GM21825 (cell line): ENCODE results near the gene TBCB.
"Not testable (repeated sequence)": the region's sequence is repeated elsewhere in the genome, so short reads cannot be mapped to it uniquely, and the experiment has no call there.

Experiments used
- ATAC-seq: cut with Tn5 transposase; IDR thresholded peaks from one replicate; pipeline ENCODE4 v1.9.1; 2021; ENCODE audit warnings: mild to moderate bottlenecking, moderate library complexity; ENCODE audit not compliant: unreplicated experiment

Gene TBCB

DNA sequence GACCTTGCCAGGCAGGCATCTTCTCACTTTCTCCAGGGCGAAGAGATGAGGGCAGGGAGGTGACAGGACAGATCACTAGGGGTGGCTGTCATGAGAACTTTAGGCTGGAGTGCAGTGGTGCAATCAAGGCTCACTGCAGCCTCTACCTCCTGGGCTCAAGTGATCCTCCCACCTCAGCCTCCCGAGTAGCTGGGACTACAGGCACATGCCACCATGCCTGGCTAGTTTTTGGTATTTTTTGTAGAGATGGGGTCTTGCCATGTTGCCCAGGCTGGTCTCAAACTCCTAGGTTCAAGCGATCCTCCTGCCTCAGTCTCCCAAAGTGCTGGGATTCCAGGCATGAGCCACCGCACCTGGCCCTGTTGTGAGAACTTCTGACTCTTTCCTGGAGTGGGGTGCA is 19.6 kb downstream of the TBCB start:
- ATAC-seq, result not testable (repeated sequence)

DNA sequence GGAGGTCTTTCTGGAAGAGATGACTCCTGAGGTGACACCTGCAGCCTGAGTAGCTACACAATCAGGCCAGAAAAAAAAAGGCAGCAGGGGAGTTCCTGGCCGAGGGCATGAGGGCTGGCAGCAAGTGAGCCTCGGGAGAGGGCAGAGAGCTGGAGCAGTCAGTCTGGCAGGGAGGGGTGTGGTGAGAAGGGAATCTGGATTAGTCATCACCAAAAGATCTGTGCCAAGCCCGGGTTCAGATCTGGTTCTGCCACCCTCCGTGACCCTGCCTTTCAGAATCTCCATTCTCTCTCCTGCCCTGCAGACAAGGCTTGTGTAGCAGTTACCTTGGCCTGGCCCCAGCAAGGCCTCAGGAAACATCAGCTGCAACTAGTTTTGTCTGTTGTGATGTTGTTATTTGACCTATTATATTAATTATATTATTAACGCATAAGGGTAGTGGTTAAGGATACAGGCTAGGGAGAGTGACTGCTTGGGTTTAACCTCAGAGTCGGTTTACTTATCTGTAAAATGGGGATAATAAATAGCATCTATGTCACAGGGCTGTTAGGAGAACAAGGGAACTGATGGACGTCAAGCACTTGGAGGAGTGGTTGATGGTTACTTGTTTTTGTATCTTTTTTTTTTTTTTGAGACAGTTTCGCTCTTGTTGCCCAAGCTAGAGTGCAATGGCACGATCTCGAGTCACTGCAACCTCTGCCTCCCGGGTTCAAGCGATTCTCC is 21.9 kb downstream of the TBCB start:
- no peak for ATAC-seq

DNA sequence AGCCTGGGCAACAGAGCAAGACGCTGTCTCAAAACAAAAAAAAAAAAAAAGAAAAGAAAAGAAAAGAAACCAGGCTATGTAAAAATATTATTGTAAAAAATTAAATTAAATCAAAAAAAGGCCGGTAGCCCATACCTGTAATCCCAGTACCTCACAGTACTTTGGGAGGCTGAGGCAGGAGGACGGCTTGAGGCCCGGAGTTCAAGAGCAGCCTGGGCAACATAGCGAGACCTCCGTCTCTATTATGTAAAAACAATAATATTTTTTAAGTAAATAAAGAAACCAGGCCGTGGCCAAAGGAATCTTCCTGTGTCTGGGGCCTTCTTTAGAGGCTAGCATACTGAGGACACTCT is 23.8 kb downstream of the TBCB start:
- no peak for ATAC-seq

DNA sequence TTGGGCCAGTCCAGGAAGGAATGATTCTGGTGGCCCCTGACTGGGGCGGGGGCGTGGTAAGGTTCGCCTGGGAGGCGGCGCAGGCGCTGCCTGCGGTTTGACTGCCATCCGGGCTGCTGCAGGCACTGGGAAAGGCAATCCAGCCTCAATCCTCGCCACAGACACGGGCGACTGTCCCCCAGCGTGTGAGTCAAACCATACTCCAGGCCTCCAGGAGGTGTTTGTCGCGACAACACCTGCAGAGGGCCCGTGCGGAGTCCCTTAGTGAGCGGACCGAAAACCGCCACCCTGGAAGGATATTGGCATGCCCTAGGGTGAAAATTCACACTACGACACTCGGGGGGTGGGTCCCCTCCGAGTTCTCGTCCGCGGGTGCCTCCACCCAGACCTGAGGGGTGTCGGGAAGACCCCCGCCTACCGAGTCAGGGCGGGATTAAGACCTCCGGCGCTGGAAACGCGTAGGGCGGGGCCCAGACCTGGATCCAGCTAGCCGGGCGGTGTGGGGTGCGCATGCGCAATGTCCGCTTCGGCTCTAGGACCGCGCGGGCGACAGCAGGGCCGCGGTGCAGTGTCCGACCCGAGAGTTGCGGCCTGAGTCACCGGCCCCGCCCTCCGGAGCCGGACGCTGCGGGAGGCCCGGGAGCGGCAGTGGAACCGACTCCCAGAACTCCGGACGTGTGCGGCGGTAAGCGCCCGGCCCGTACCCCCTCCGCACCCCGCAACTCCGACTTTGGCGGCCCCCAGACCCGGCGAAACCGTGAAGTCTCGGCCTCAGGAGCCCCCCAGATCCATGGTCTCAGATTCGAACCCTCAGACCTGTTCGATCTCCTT is 24.4 kb downstream of the TBCB start, which contains the start of gene CAPNS1:
CAPNS1 (plus strand) TSS at position 594 of the 831 bp plus-strand sequence. CDS start 946 bp downstream, outside the sequence.
- ATAC-seq, result peak; percentile 81

DNA sequence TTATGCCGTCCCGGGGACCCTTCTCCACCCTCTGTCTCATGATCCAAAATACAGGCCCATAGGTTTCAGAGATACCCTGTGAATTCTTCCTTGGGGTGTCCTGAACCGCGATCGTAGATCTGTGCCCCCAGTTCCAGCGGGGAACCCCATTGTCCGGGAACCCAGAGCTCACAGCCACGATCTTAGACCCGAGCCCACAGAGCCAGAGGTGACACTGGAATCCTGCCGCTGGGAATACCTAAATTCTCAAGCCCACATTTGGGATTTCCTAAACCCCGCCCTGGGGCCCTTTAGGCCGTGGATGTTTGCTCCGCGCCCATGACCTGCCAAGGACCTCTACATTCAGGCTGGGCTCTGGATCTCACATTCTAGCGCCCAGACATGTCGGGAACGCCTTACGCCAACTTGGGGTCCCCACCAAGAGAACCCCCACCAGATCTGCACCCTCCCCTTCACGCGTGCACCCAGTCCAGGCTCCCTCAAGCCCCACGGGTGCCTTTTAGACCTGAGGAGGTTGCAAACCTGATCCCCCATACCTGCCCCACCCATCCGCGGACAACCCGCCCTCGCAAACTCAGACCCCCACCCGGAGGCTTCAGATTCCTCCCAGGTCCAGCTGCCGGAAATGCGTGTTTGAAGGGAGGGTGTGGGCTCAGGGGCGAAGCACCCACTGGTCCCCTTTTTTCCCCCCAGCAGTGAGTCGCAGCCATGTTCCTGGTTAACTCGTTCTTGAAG is 25.2 kb downstream of the TBCB start:
- ATAC-seq, result no peak

DNA sequence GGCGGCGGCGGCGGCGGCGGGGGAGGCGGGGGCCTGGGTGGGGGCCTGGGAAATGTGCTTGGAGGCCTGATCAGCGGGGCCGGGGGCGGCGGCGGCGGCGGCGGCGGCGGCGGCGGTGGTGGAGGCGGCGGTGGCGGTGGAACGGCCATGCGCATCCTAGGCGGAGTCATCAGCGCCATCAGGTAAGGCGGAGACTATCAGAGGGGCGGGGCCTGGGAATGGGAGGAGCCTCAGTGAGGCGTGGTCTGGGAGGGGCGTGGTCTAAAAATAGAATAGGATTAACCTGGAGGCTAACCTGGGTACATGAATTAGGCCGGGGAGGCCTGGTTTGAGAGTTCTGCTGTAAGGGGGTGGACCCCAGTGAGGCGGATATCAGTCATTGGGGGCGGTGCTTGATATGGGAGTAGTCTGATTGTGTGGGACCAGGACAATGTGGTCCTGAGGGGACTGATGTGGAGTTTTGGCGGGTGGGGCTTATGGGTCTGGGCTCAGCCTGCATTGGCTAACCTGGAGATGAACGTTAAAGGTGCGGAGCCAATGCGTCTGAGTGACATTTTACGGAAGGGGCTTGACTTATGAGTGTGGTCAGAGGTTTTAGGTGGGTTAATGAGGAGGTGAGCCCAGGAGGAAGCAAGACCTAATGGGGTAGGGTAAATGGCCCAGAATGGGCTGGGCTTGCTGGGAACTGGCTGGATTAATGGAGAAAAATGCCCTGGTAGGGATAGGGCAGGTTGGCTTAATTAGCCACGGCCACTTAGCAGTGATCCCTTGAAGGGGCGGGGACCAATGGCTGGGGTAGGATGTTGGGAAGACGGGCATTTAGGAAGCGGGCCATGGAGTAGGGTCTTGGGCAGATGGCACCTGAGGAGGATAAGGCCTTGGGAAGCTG is 26.0 kb downstream of the TBCB start:
- peak; percentile 41 for ATAC-seq

DNA sequence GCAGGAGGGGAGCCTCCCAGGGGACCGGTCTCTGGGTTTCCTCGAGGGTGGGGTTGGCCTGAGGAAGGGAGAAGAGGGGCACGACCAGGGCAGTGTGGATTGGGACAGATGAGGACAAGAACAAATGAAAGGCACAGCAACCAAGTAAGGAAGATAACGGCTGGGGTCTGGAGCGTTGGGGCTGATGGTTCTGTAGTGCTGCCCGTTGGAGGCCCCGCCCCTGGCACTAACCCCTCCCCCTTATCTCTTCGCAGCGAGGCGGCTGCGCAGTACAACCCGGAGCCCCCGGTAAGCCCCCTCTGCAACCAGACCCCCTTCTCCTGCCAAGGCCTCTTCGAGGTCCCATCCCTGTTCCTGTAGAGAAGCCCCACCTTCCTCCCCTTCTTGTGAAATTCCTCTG is 26.8 kb downstream of the TBCB start:
- ATAC-seq, result no peak

DNA sequence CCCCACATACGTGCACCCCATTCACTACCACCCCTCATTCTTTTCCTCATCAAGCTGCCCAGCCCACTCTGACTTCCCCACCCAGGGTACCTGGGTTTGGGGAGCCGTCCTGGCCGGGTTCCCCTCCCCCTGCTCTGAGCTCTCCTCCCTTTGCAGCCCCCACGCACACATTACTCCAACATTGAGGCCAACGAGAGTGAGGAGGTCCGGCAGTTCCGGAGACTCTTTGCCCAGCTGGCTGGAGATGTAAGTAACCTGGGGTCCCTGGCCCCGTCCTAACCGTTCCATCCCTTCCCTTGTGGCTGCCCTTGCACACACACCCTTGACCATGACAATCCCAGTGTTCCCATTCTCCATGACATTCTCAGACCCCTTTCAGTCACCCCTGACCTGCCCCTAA is 27.2 kb downstream of the TBCB start:
- ATAC-seq, result no peak

DNA sequence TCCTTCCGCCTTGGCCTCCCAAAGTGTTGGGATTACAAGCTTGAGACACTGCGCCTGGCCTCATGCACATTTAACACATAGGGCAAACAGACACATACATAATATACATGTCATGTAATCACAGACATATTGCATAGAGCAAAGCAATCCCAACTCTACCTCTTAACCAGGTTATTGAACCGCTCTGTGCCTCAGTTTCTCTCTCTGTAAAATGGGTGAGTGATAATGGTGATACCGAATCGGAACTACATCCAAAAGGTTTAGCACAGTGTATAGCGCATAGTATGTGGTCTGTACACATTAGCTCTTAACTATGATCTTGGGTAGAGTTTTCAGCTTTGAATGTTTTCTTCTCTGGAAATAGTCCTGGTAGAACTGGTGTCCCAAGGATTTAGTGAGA is 29.4 kb downstream of the TBCB start:
- no peak for ATAC-seq

DNA sequence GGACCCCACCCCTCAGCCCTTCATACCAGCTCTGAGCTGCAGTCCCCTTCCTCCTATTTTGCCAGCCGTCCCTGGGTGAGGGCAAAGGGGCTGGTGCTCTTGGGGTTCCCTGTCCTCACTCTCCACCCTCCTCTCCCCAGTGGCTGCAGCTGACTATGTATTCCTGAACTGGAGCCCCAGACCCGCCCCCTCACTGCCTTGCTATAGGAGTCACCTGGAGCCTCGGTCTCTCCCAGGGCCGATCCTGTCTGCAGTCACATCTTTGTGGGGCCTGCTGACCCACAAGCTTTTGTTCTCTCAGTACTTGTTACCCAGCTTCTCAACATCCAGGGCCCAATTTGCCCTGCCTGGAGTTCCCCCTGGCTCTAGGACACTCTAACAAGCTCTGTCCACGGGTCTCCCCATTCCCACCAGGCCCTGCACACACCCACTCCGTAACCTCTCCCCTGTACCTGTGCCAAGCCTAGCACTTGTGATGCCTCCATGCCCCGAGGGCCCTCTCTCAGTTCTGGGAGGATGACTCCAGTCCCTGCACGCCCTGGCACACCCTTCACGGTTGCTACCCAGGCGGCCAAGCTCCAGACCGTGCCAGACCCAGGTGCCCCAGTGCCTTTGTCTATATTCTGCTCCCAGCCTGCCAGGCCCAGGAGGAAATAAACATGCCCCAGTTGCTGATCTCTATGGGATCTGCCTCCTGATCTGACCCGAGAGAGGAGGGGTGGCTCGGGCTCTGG is 34.6 kb downstream of the TBCB start:
- ATAC-seq, result no peak

DNA sequence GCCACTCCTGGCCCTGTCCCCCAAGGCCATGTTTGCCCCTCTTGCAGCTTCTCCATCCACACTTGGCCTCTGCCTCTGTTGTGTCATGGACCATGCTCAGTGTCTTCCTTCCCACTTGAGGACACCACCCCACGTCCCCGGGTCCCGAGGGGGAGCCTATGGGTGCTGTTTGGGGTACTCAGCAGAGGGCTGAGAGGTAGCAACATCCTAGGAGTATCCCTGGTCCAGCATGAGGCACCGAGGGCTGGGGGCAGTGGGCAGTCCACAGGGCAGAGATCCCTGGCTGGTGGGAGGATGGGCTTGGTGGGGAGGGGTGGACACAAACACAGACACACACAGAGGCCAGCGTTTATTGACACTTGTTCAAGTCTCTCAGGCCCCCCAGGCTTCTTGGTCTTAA is 35.3 kb downstream of the TBCB start:
- no peak for ATAC-seq

DNA sequence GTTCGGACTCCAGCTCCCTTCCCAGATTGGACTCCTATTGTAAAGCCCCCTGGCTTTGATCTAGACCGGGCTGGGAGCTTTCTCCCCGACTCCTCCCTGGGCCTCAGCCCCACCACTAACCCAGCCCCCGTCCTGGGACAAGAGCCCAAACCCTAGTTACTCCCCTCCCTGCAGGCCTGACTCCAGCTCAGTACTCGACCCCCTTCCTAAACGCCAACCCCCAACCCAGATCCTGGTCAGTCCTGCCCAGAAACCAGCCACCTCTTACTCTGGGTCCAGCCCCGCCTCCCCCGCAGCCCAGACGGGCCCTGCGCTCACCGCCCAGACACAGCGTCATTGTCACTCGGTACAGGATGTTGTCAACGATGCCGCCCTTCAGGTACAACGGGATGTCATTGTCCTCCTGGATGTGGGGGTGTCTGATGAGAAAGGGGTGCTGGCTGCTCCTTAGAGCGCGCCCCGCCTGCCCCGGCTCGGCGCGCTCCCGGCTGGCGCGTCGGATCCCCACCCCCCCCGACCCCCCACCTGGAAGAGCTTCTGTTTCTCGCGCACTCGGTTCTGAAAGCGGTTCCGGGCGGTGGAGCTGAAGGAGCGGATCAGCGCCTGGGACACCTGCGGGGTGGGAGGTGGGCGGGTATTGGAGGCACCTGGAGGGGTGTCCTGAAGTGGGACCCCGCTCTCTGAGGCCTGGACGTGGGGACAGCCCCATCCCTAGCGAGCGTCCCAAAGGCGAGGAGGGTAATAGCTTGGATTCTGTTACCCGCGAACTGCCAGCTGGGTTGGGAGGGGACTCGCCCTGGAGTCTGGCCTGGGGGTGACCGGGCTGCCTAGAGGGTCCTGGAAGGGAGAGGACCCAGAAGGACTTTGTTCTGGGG is 36.1 kb downstream of the TBCB start:
- ATAC-seq, result no peak

DNA sequence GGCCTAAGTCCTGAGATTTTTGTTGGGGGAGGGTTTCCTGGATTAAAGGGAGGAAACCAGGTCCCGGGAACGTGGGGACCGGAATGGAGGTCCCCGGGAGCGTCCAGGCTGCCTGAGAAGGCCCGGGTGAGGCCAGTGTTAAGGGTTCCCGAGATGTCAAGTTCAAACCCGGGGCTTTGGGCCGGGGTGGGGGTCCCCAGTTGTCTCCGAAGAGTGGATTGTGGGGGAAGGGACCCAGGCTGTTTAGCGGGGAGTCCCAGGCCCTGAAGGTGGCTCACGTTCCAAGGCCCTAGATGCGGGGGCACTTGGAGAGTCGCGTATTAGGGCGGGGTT is 36.7 kb downstream of the TBCB start:
- no peak for ATAC-seq

DNA sequence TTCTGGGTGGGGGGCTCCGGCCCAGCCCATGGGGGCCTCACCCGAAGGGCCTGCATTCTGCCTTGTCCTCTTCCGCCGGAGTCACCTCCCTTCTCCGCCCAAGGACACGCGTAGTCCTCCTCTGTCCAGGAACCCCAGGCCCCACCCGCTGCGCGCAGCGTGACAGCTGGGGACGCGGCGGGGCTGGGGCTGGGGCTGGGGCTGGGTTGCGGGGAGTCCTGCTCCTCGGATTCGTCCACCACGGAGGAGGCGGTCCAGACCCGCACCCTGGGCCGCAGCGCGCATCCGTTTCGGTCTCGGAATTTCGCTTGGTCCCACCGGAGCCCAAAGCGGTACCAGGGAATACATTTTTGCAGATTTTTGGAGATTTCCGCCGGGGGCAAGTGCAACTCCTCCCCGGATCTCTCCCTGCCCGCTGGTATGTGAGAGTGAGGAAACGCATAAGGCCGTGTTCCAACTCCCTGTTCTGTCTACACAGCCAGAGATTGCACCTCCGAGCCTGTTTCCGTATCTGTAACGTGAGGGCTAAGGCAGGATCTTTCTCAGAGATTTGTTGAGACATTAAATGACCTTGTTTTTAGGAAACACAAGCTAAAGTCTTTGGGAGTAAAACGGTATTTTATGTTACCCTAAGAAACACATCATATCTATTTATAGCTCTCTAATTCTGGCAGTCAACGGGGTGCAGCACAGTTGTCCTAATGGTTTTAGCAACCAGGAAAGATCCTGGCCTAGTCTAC is 37.3 kb downstream of the TBCB start, which contains the start of gene COX7A1:
COX7A1 (minus strand) TSS at position 96 of the 740 bp plus-strand sequence; CDS start at position 56, 40 bp downstream.
- no peak for ATAC-seq

DNA sequence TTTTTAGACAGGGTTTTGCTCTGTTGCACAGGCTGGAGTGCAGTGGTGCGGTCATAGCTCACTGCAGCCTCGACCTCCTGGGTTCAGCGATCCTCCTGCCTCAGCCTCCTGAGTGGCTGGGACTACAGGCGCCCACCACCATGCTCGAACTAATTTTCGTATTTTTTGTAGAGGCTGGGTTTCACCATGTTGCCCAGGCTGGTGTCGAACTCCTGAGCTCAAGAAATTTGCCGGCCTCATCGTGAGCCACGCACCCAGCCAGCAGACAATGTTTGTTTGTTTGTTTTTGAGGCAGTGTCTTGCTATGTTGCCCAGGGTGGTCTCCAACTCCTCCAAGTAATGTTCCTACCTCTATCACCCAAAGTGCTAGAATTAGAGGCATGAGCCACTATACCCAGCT is 37.9 kb downstream of the TBCB start:
- ATAC-seq, result no peak

DNA sequence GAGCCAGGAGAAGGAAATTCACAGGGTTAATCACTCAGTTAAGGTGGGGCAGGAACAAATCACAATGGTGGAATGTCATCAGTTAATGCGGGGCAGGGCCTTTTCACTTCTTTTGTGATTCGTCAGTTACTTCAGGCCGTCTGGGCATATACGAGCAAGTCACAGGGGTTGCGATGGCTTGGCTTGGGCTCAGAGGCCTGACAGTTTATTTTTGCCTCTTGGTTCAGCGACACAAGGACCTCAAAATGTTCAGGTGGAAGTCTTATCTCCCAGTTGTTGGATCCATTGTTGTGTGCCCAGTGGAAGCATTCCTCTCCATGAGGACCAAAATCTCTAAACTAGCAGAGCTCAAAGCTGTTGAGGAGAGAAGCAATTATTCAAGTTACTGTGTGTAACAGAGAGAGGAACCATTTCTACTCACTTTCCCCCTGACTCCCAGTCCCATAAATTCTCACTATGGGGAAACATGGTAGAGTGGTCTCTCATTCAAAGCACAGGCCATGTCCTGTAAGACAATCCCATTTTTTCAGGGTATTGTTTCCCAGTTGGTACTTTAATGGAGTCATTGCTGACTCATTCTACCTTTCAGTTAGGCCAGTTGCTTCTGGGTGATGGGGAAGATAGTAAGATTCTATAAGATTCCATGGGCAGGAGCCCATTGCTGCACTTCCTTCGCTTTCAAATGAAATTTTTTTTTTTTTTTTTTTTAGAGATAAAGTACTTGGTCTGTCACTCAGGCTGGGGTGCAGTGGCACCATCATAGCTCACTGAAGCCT is 45.7 kb downstream of the TBCB start:
- ATAC-seq, result no peak

DNA sequence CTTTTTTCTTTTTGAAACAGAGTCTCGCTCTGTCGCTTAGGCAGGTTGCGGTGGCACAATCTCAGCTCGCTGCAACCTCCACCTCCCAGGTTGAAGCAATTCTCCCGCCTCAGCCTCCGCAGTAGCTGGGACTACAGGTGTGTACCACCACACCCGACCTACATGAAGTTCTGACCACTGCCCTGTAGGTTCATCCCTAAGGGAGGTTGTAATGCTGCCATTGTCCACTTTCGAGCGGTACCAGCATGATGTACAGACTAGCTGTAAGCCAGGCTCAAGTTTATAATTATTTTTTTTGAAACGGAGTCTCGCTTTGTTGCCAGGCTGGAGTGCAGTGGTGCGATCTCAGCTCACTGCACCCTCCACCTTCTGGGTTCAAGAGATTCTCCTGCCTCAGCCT is 48.5 kb downstream of the TBCB start:
- no peak for ATAC-seq
